Uterus (tissue), 2 donors: ENCODE data around the gene GJA1.

ENCODE experiments used
- CTCF ChIP-seq, 4 experiments: fragments of 200-600 bp in 2 of 4; fragments of 450-650 bp in 2 of 4; sonication (generic) in 2 of 4; IDR thresholded peaks; one replicate each; pipeline ENCODE4 v1.5.1; 2016 to 2019; ENCODE audit warnings: antibody characterized with exemption in 4 of 4, mild to moderate bottlenecking in 2 of 4, moderate library complexity in 1 of 4
- POLR2A ChIP-seq, 2 donors: fragments of 450-650 bp; IDR thresholded peaks; one replicate each; pipeline ENCODE4 v1.6.1; 2016; ENCODE audit warnings: antibody characterized with exemption in 2 of 2, mild to moderate bottlenecking in 1 of 2, moderate library complexity in 1 of 2

- TF ChIP-seq CTCF (IDR thresholded peaks at IDR 0.05), result no peak
- no peak for TF ChIP-seq POLR2A (IDR thresholded peaks at IDR 0.05)
Observed at GRCh38 chr6:121482004-121482693, 46.7 kb downstream of the GJA1 start.
